Gastroesophageal sphincter (tissue), 4 donors: Measurements from ENCODE around the gene HELT. TPM values are rescaled to one million over a fixed set of nuclear protein-coding genes. Genes with fewer than 3 reads are reported as not detected.

Source experiments
- ATAC-seq: fragments of 150-250 bp; one replicate; pipeline ENCODE4 v1.9.1; 2016; ENCODE audit warnings: mild to moderate bottlenecking, moderate library complexity
- H3K27ac ChIP-seq, 4 donors: fragments of 200-600 bp; sonication (generic) in 3 of 4; 1 replicate in 3 of 4; 2 replicates in 1 of 4; pipeline ENCODE4 v1.5.1; 2016 to 2019
- H3K27me3 ChIP-seq: fragments of 200-600 bp; sonication (generic); one replicate; pipeline ENCODE4 v1.5.1; 2019
- H3K36me3 ChIP-seq, 2 donors: fragments of 200-600 bp; sonication (generic); one replicate each; pipeline ENCODE4 v1.5.1; 2019; ENCODE audit warnings: control low read depth in 1 of 2
- H3K4me1 ChIP-seq, 3 donors: fragments of 200-600 bp; sonication (generic); 1 replicate in 2 of 3; 2 replicates in 1 of 3; pipeline ENCODE4 v1.5.1; 2016 to 2019; ENCODE audit warnings: control low read depth in 2 of 3
- H3K4me3 ChIP-seq, 2 donors: fragments of 200-600 bp; sonication (generic); one replicate each; pipeline ENCODE4 v1.5.1; 2019; ENCODE audit warnings: mild to moderate bottlenecking in 1 of 2, moderate library complexity in 1 of 2
- H3K9me3 ChIP-seq, 3 donors: fragments of 200-600 bp; sonication (generic); one replicate each; pipeline ENCODE4 v1.5.1; 2017 to 2019; ENCODE audit warnings: control low read depth in 2 of 3
- EP300 ChIP-seq: sonication (generic); formaldehyde crosslinking; IDR thresholded peaks from one replicate; pipeline ENCODE4 v1.6.1; 2017; ENCODE audit warnings: antibody characterized with exemption, mild to moderate bottlenecking
- POLR2A ChIP-seq, 2 donors: fragments of 450-650 bp; IDR thresholded peaks; one replicate each; pipeline ENCODE4 v1.6.1; 2017; ENCODE audit warnings: antibody characterized with exemption in 2 of 2, mild to moderate bottlenecking in 2 of 2, moderate library complexity in 1 of 2
- POLR2AphosphoS5 ChIP-seq: sonication (generic); formaldehyde crosslinking; IDR thresholded peaks from one replicate; pipeline ENCODE4 v1.6.1; 2017; ENCODE audit warnings: antibody characterized with exemption
- WGBS, 2 donors: methylation state at CpG; one replicate each; pipeline ENCODE4 v1.1.5; 2018; ENCODE audit warnings: low coverage in 1 of 2; 5-methylcytosine and 5-hydroxymethylcytosine counted together
- total RNA-seq, 4 donors: library from RNA; depleted of rRNA; stranded (reverse); fragments of >200 nt; gene quantifications; one replicate each; pipeline ENCODE4 v1.1.0, GENCODE V29; 2016
- TF ChIP-seq, protein P1 (sequence below), 4 experiments: fragments of 200-600 bp in 2 of 4; fragments of 450-650 bp in 2 of 4; sonication (generic) in 1 of 4; IDR thresholded peaks; one replicate each; pipeline ENCODE4 v1.5.1; 2017 to 2019; ENCODE audit warnings: antibody characterized with exemption in 4 of 4, mild to moderate bottlenecking in 2 of 4, moderate library complexity in 2 of 4

Gene HELT
- total RNA-seq, 4 donors from 2014 or later, result not detected

- no peaks in the 10 kb centered on the region for H3K9me3 ChIP-seq
- H3K4me1 ChIP-seq, result peaks cover 0 to 6% (median 0%) of the 10 kb centered on the region in 3 donors
- H3K27ac ChIP-seq, result no peak overlapping the region
- no peaks in the 10 kb centered on the region for H3K36me3 ChIP-seq
- peaks cover 22% of the 10 kb centered on the region for H3K27me3 ChIP-seq
- no peak for TF ChIP-seq EP300
- TF ChIP-seq POLR2AphosphoS5, result no peak
- TF ChIP-seq, protein P1, sequence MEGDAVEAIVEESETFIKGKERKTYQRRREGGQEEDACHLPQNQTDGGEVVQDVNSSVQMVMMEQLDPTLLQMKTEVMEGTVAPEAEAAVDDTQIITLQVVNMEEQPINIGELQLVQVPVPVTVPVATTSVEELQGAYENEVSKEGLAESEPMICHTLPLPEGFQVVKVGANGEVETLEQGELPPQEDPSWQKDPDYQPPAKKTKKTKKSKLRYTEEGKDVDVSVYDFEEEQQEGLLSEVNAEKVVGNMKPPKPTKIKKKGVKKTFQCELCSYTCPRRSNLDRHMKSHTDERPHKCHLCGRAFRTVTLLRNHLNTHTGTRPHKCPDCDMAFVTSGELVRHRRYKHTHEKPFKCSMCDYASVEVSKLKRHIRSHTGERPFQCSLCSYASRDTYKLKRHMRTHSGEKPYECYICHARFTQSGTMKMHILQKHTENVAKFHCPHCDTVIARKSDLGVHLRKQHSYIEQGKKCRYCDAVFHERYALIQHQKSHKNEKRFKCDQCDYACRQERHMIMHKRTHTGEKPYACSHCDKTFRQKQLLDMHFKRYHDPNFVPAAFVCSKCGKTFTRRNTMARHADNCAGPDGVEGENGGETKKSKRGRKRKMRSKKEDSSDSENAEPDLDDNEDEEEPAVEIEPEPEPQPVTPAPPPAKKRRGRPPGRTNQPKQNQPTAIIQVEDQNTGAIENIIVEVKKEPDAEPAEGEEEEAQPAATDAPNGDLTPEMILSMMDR (IDR thresholded peaks at IDR 0.05), result no peak
- TF ChIP-seq POLR2A (IDR thresholded peaks at IDR 0.05), result no peak
- no peak overlapping the region for H3K4me3 ChIP-seq
- 48 to 58% methylated on average over 3 of the region's 3 CpGs for WGBS, 2 donors
- no peak for ATAC-seq
Observed at GRCh38 chr4:184977747-184978146, 40.5 kb upstream of the HELT start.

GRCh38 chr4:184978211-184978610 is 40.1 kb upstream of the HELT start:
- WGBS, 2 donors, result 32 to 33% methylated on average over 6 of the region's 6 CpGs
- no peak overlapping the region for H3K4me3 ChIP-seq
- no peak for TF ChIP-seq POLR2AphosphoS5
- TF ChIP-seq, protein P1 (IDR thresholded peaks at IDR 0.05), result no peak
- H3K9me3 ChIP-seq, result no peaks in the 10 kb centered on the region
- no peaks in the 10 kb centered on the region for H3K36me3 ChIP-seq
- peaks cover 22% of the 10 kb centered on the region for H3K27me3 ChIP-seq
- H3K4me1 ChIP-seq, result peaks cover 0 to 6% (median 0%) of the 10 kb centered on the region in 3 donors
- ATAC-seq, result no peak
- no peak overlapping the region for H3K27ac ChIP-seq

DNA sequence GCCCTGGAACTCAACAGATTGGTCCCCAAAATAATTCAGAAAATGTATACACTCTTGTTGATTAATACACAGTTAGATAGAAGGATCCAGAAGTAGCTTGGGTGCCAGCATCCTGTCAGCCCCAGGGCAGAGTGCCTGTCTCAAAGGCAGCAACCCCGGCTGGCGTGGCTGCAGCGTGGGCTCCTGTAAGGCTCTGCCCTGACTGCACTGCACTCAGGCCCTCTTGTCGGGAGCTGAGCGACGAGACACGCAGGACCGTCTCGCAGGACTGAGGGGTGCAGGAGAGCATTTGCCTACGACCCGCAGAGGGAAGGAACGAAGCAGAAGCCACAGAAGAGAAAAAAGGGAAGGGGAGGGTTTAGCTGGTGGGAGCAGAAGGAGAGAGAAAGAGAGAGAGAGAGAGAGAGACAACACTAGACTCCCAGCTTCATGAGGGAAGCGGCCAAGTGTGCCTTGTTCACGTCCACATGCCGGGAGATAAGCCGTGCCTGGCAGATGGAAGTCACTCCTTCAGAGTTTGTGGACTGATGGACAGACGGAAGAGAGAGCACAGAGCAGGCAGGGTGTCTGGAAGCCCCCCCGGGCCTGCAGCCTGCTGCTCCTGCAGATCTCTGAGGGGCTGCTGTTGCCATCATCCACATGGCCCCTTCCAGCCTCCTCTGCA is 38.7 kb upstream of the HELT start:
- peaks cover 0 to 15% (median 0%) of the 10 kb centered on the region in 3 donors for H3K4me1 ChIP-seq
- WGBS, 2 donors, result 49 to 79% methylated on average over 8 to 15 of the region's 18 CpGs

GRCh38 chr4:184980261-184980660 is 38.0 kb upstream of the HELT start:
- Histone ChIP-seq H3K9me3 (no peaks in the 10 kb centered on the region), H3K4me3 (no peak overlapping the region), H3K36me3 (no peaks in the 10 kb centered on the region), H3K27ac (no peak overlapping the region), H3K4me1 (peaks cover 0 to 15% (median 0%) of the 10 kb centered on the region in 3 donors), H3K27me3 (peaks cover 20% of the 10 kb centered on the region)
- TF ChIP-seq, protein P1 (IDR thresholded peaks at IDR 0.05), result no peak
- TF ChIP-seq POLR2AphosphoS5 (no peak), POLR2A (IDR thresholded peaks at IDR 0.05) (no peak), EP300 (no peak)
- WGBS, 2 donors, result 70 to 90% methylated on average over 3 to 6 of the region's 6 CpGs
- ATAC-seq, result no peak

More for the DNA sequence above, 38.7 kb upstream of the HELT start:
- peaks cover 22% of the 10 kb centered on the region for H3K27me3 ChIP-seq
- H3K9me3 ChIP-seq, result no peaks in the 10 kb centered on the region
- no peaks in the 10 kb centered on the region for H3K36me3 ChIP-seq
- H3K4me3 ChIP-seq, result no peak overlapping the region
- TF ChIP-seq, protein P1 (IDR thresholded peaks at IDR 0.05), result no peak
- no peak for TF ChIP-seq POLR2A (IDR thresholded peaks at IDR 0.05)
- TF ChIP-seq POLR2AphosphoS5, result no peak
- TF ChIP-seq EP300, result no peak
- no peak for ATAC-seq
- H3K27ac ChIP-seq, result no peak overlapping the region

- Histone ChIP-seq H3K4me3 (no peak overlapping the region), H3K36me3 (no peaks in the 10 kb centered on the region), H3K27me3 (peaks cover 14% of the 10 kb centered on the region), H3K27ac (no peak overlapping the region), H3K9me3 (no peaks in the 10 kb centered on the region), H3K4me1 (peaks cover 0 to 9% (median 0%) of the 10 kb centered on the region in 3 donors)
- TF ChIP-seq, protein P1 (IDR thresholded peaks at IDR 0.05), result peak in 3 of 4 experiments; percentile 7 to 54 (median 42)
- TF ChIP-seq EP300 (no peak), POLR2AphosphoS5 (no peak), POLR2A (IDR thresholded peaks at IDR 0.05) (no peak)
- 40 to 68% methylated on average over 12 to 16 of the region's 21 CpGs for WGBS, 2 donors
- ATAC-seq, result peak; percentile 66
Observed at GRCh38 chr4:184983672-184984356, 34.5 kb upstream of the HELT start.
